Keratinocyte (primary cell): ENCODE data around the gene MORN5. TPM values are rescaled to one million over a fixed set of nuclear protein-coding genes. Genes with fewer than 3 reads are reported as not detected.

Experiments used
- DNase-seq: peaks from one replicate; pipeline ENCODE4 v3.0.0-alpha.2; 2011; ENCODE audit warnings: low read depth, missing footprints, low spot score
- FAIRE-seq: peaks from 2 replicates; lab custom pipeline; 2011; peaks lifted over from hg19 to GRCh38; lab: Jason Lieb, UNC
- H2AFZ ChIP-seq: 2 replicates; pipeline ENCODE4 v1.6.0; 2012; ENCODE audit warnings: low read length, control low read depth, inconsistent platforms; ENCODE audit not compliant: control insufficient read depth
- H3K27ac ChIP-seq: 2 replicates; pipeline ENCODE4 v1.5.1; 2011; ENCODE audit warnings: low read length; ENCODE audit not compliant: control insufficient read depth, insufficient read depth
- H3K27me3 ChIP-seq: 3 replicates; pipeline ENCODE4 v1.6.0; 2011; ENCODE audit warnings: low read length; ENCODE audit not compliant: control insufficient read depth, insufficient read depth; ENCODE audit errors: extremely low read depth
- H3K36me3 ChIP-seq, 2 experiments: 2 replicates in 1 of 2; 3 replicates in 1 of 2; pipeline ENCODE4 v1.5.1; 2011; ENCODE audit warnings: low read length in 2 of 2, mild to moderate bottlenecking in 1 of 2; ENCODE audit not compliant: control insufficient read depth in 2 of 2, insufficient read depth in 2 of 2; ENCODE audit errors: extremely low read depth in 1 of 2
- H3K4me1 ChIP-seq: 3 replicates; pipeline ENCODE4 v1.5.1; 2011; ENCODE audit warnings: low read length; ENCODE audit not compliant: control insufficient read depth, insufficient read depth; ENCODE audit errors: extremely low read depth
- H3K4me2 ChIP-seq: 3 replicates; pipeline ENCODE4 v1.6.0; 2011; ENCODE audit warnings: low read depth, low read length; ENCODE audit not compliant: control insufficient read depth, insufficient read depth; ENCODE audit errors: extremely low read depth
- H3K4me3 ChIP-seq, 3 experiments: fragments of 200-600 bp in 1 of 3; sonication (generic) in 1 of 3; 2 replicates in 2 of 3; 3 replicates in 1 of 3; pipeline ENCODE4 v1.5.1; 2011 to 2016; ENCODE audit warnings: low read length in 3 of 3, mild to moderate bottlenecking in 3 of 3, control low read depth in 2 of 3, inconsistent platforms in 1 of 3, low read depth in 1 of 3, mixed read lengths in 1 of 3, mixed run types in 1 of 3, moderate library complexity in 1 of 3; ENCODE audit not compliant: control insufficient read depth in 2 of 3, insufficient read depth in 2 of 3; ENCODE audit errors: extremely low read depth in 1 of 3
- H3K79me2 ChIP-seq: 2 replicates; pipeline ENCODE4 v1.6.0; 2012; ENCODE audit warnings: low read length; ENCODE audit not compliant: control insufficient read depth, insufficient read depth
- H3K9ac ChIP-seq: 3 replicates; pipeline ENCODE4 v1.6.0; 2011; ENCODE audit warnings: low read length; ENCODE audit not compliant: control insufficient read depth, insufficient read depth; ENCODE audit errors: extremely low read depth
- H3K9me1 ChIP-seq: 3 replicates; pipeline ENCODE4 v1.6.0; 2011; ENCODE audit warnings: low read length; ENCODE audit not compliant: control insufficient read depth, insufficient read depth; ENCODE audit errors: extremely low read depth
- H3K9me3 ChIP-seq: 2 replicates; pipeline ENCODE4 v1.5.1; 2012; ENCODE audit warnings: low read depth, low read length; ENCODE audit not compliant: control insufficient read depth
- H4K20me1 ChIP-seq: 3 replicates; pipeline ENCODE4 v1.6.0; 2011; ENCODE audit warnings: low read length; ENCODE audit not compliant: control insufficient read depth, insufficient read depth; ENCODE audit errors: extremely low read depth
- EZH2 ChIP-seq: IDR thresholded peaks from one replicate; pipeline ENCODE4 v1.6.1; 2012; ENCODE audit warnings: inconsistent platforms, mild to moderate bottlenecking, low read length, moderate library complexity
- dilution Hi-C: fragments of 300-500 bp; cut with MboI; formaldehyde crosslinking; loops from one replicate; pipeline ENCODE4 v1.7.0; 2020; ENCODE audit warnings: low sequenced_read_pairs; ENCODE audit not compliant: extremely low pct_ligation_motif_present
- polyA plus RNA-seq, 5 experiments: library from polyadenylated mRNA; depleted of rRNA in 3 of 5; stranded (reverse) in 3 of 5; stranded (forward) in 1 of 5; unstranded in 1 of 5; fragments of >200 nt; gene quantifications; 1 replicate in 1 of 5; 2 replicates in 3 of 5; 3 replicates in 1 of 5; pipeline versions ENCODE4 v1.2.1 to v1.2.3, GENCODE V29; 2011 to 2012; ENCODE audit warnings: missing spikeins in 2 of 5, low read depth in 1 of 5, low replicate concordance in 1 of 5
- TF ChIP-seq, protein P1 (sequence below), 3 experiments: IDR thresholded peaks in 1 of 3; conservative IDR thresholded peaks in 1 of 3; optimal IDR thresholded peaks in 1 of 3; 2 replicates in 2 of 3; 3 replicates in 1 of 3; pipeline versions ENCODE3 to v1.5.1; 2011; ENCODE audit warnings: low read length in 3 of 3, mild to moderate bottlenecking in 3 of 3, moderate library complexity in 2 of 3, control low read depth in 1 of 3, inconsistent platforms in 1 of 3; ENCODE audit not compliant: insufficient read depth in 2 of 3; ENCODE audit errors: extremely low read depth in 1 of 3

MORN5 gene
- polyA plus RNA-seq, 1 donor (not counting 4 experiments of a cell fraction or from before 2014, with no cell fraction given), result not detected

DNA sequence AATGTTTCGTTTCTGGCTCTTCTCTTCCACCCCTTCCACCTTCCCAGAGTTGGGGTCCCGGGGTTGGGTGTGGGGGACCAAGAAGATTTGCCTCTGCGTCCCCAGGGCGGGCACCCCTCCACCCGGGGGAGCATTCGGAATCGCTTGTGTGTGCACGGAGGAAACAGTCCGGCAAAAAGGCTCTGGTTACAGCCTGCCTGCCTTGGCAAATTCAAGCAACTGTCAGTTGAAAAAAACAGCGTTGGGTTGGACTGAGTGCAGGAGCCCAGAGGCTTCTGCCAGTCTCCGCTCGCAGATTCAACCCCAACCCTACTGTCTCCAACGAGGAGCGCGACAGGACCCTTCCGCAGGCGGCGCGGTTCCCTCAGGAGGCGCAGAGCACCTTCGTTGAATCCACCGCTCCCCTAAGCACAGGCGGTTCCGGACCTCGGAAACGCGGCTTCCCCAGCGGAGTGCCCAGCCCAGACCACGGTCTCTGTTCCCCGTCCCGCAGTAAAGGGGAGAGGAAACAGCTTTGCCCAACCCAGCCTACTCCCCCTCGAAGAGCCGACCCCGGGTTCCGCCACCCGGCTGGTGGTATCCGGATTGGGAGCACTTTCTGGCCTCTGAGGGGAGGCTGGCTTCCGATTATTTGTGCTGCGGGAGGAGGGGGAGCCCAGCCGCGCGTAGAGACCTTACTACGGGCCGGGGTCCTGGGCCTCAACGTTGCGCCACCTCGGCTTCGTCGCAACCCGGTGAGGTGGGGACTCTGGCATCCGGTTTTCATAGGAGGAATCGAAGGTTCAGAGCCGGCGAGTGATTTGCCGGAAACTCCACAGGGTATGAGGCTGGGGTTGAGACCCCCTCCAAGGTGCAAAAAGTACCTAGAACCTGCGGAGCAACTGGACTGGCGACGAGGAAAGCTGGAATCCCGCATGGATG is 59.5 kb downstream of the MORN5 start:
- Histone ChIP-seq H3K9me3 (no peaks in the 10 kb centered on the region), H3K36me3 (no peaks in the 10 kb centered on the region), H3K27me3 (peaks cover 98% of the 10 kb centered on the region), H3K4me1 (peaks cover 11% of the 10 kb centered on the region), H3K27ac (no peak overlapping the region), H3K9me1 (no peaks in the 10 kb centered on the region), H3K9ac (no peak overlapping the region), H3K4me2 (peak overlapping the region; percentile 57), H3K79me2 (no peaks in the 10 kb centered on the region), H2AFZ (no peak overlapping the region), H3K4me3 (peak overlapping the region in 1 of 3 experiments; percentile 45), H4K20me1 (peaks cover 3% of the 10 kb centered on the region)
- peak; percentile 52 for TF ChIP-seq EZH2
- TF ChIP-seq, protein P1, sequence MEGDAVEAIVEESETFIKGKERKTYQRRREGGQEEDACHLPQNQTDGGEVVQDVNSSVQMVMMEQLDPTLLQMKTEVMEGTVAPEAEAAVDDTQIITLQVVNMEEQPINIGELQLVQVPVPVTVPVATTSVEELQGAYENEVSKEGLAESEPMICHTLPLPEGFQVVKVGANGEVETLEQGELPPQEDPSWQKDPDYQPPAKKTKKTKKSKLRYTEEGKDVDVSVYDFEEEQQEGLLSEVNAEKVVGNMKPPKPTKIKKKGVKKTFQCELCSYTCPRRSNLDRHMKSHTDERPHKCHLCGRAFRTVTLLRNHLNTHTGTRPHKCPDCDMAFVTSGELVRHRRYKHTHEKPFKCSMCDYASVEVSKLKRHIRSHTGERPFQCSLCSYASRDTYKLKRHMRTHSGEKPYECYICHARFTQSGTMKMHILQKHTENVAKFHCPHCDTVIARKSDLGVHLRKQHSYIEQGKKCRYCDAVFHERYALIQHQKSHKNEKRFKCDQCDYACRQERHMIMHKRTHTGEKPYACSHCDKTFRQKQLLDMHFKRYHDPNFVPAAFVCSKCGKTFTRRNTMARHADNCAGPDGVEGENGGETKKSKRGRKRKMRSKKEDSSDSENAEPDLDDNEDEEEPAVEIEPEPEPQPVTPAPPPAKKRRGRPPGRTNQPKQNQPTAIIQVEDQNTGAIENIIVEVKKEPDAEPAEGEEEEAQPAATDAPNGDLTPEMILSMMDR (optimal IDR thresholded peaks at IDR 0.05 in 1 of 3, IDR thresholded peaks at IDR 0.05 in 1 of 3, conservative IDR thresholded peaks at IDR 0.05 in 1 of 3; ENCODE audit: extremely low read depth in 1 of 3, insufficient read depth in 2 of 3, low read length in 3 of 3), result no peak
- FAIRE-seq (no peak), DNase-seq (no peak)
- dilution Hi-C loops, result no loop called here

DNA sequence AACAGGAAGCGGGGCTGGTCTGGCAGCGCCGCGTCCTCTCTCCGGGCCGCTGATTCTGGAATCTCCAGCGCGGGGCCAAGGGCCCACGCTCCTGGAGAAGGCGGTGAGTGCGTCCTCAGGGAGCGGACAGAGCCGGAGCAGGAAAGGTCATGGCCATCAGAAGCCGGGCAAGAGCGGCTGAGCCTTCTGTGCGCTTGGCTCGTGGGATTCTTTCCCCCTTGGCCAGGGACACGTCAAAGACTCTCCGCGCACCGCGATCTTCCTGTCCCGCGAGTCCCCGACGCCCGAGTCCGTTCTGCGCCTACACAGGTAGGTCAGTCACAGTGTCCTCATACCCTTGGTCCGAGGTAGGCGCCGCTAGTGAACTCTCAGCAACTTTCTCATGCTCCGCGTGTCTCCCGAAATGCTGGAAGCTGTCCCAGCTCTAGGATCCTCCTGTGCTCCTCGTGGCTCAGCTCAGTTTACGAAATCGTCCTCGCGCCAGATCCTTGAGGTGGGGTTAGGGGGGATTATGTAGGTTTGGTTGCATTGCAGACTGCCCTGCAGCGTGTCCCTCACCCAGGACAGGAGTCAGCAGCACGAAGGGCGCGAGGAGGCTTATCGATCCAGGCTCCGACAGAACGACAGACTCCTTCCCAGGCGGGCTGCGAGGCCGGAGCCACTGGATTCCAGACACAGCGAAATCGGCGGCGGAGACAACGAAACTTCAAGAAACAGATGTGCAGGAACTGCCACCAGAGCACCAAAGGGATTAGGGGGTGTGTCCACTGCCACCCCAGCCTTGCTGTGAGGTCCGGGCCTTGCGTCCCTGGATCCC is 60.4 kb downstream of the MORN5 start:
- H3K9me3 ChIP-seq, result no peaks in the 10 kb centered on the region
- DNase-seq, result no peak
- peaks cover 3% of the 10 kb centered on the region for H4K20me1 ChIP-seq
- H3K9me1 ChIP-seq, result no peaks in the 10 kb centered on the region
- FAIRE-seq, result no peak
- dilution Hi-C loops, result no loop called here
- peaks cover 100% of the 10 kb centered on the region for H3K27me3 ChIP-seq
- TF ChIP-seq, protein P1 (optimal IDR thresholded peaks at IDR 0.05 in 1 of 3, IDR thresholded peaks at IDR 0.05 in 1 of 3, conservative IDR thresholded peaks at IDR 0.05 in 1 of 3; ENCODE audit: extremely low read depth in 1 of 3, insufficient read depth in 2 of 3, low read length in 3 of 3), result no peak
- TF ChIP-seq EZH2, result peak; percentile 88
- H3K4me2 ChIP-seq, result peak overlapping the region; percentile 57
- H3K4me1 ChIP-seq, result peaks cover 7% of the 10 kb centered on the region
- H3K27ac ChIP-seq, result no peak overlapping the region
- H3K4me3 ChIP-seq, result peak overlapping the region in 1 of 3 experiments; percentile 45
- no peak overlapping the region for H3K9ac ChIP-seq
- no peaks in the 10 kb centered on the region for H3K79me2 ChIP-seq
- H2AFZ ChIP-seq, result no peak overlapping the region
- H3K36me3 ChIP-seq, result no peaks in the 10 kb centered on the region
